NCI-H446 (cell line): ENCODE measurements around the gene MICA.

Experiments
- DNase-seq, 2 experiments: peaks; one replicate each; lab custom pipeline; 2025; lab: John Stamatoyannopoulos, UW

Gene MICA

GRCh38 chr6:31460361-31461025 lies 57.1 kb downstream of the MICA start:
- DNase-seq = no peak

- DNase-seq = no peak
Measured at GRCh38 chr6:31462026-31462963, 58.9 kb downstream of the MICA start.

- DNase-seq = peak in 1 of 2 experiments; percentile 34
Measured at GRCh38 chr6:31462964-31463870, 59.8 kb downstream of the MICA start.

GRCh38 chr6:31464252-31465184 lies 61.1 kb downstream of the MICA start:
- no peak for DNase-seq
